HG03457 (cell line): Measurements from ENCODE around the gene ERC1.
"Not testable (repeated sequence)": the region's sequence is repeated elsewhere in the genome, so short reads cannot be mapped to it uniquely, and the experiment has no call there.

Experiments used
- ATAC-seq: cut with Tn5 transposase; IDR thresholded peaks from one replicate; pipeline ENCODE4 v1.9.1; 2021; ENCODE audit warnings: moderate number of reproducible peaks; ENCODE audit not compliant: unreplicated experiment

The ERC1 gene

DNA sequence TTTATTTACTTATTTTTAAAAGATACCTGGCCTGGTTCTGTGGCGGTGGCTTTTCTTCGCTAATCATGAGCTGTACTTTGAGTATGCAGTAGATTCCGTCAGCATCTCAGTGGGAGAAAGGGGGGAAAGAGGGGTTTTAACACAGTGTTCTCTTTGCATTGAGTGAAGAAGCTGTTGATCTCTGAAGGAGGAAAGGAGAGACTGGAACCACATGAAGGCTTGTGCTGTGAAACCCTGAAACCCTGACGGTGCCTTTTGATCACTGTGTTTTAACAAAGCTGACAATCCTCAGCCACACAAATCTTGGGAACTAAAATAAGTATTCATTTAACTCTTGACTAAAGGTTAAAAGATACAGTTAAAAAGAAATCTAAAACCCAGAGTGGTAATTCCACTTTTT, 353.2 kb downstream of the ERC1 start:
- no peak for ATAC-seq

DNA sequence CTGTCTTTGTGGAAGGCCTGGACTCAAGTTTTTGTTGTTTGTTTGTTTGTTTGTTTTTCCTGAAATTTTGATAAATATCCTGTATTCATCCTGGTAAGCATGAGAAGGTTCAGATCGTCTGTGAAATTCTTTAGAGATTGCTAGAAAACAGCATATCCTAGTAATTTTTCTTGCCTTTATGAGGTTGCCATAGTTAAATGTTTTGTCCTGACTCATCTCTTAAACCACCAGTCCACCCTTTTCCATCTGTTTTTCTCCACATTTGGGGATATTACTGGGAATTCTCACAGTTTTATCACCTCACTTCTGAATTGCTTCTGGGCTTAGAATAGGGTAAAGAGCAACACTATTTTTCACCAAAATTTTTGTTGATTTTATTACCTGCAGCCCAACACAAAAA, 355.1 kb downstream of the ERC1 start:
- ATAC-seq: no peak

DNA sequence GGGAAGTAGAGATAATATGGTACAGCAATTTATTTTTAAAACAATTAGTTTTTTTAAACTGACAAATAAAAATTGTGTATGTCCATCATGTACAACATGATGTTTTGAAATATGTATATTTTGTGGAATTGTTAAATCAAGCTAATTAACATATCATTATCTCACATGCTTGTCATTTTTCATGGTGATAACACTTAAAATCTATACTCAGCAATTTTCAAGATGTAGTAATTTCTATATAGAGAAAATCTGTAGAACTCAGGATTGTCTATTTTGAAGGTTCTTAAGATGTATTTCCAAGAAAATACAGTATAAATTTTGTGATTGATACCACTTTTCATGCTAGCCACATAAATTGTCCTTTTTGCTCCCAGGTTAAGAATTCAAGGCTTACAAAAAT, 356.3 kb downstream of the ERC1 start:
- ATAC-seq: no peak

DNA sequence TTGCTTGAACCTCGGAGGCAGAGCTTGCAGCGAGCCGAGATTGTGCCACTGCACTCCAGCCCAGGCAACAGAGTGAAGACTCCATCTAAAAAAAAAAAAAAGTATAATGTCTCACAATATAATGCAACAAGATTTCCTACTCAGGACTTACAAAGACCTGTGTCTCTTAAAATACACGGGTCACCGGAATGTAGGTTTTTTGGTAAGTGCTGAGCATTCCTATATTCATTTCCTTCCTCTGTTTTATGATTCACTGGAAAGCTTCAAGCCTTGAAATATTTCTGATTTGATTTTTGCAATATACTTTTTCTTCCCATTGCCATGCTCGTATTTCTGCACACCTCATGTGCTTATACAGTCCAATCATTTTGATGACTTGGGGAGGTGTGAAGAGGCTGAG, 357.6 kb downstream of the ERC1 start:
- no peak for ATAC-seq

DNA sequence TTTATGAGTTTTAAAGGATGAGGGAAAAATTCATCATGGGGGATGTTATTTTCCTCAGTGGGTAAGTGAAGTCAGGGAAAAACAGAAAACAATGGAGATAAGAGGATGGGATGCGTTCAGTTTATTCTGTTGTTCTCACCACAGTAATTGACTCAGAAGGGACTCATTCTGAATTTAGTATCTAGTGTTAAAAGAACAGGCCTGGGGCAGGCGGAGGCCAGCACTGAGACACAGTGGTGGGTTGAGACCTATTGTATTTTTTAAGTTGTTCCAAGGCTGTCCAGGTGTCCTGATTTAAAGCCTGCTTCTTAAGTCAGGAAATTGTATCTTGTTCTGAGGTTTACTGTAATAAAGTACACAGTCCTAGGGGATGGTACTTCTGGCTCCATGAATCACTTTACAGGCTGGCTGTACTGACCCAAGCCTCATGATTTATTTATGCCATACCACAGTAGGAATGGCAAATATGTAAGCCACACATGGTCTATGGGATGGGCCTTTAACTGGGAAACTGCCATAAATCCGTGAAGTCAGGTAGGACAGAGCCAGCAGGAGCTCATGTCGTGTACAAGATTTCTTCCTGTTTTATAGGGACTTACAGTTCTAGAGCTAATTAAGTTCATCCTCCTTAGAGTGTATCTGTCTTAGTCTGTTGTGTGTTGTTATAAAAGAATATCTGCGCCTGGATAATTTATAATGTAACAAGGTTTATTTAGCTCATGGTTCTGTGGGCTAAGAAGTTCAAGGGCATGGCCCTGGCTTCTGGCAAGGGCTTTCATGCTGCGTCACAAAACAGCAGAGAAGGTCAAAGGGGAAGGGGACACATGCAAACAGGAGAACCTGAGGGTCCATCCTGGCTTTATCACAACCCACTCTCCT, 359.3 kb downstream of the ERC1 start:
- no peak for ATAC-seq

DNA sequence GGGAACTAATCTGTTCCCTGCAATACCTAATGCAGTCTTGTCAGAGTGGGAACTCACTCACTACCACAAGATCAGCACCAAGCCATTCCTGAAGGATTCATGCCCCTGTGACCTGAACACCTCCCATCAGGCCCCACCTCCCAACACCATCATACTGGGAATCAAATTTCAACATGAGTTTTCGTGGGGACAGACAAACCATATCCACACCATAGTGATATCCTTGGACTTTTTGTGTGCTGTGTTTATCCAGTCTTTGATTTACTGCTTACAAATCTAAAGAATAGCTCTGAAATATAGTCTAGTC, 359.9 kb downstream of the ERC1 start:
- ATAC-seq: no peak

DNA sequence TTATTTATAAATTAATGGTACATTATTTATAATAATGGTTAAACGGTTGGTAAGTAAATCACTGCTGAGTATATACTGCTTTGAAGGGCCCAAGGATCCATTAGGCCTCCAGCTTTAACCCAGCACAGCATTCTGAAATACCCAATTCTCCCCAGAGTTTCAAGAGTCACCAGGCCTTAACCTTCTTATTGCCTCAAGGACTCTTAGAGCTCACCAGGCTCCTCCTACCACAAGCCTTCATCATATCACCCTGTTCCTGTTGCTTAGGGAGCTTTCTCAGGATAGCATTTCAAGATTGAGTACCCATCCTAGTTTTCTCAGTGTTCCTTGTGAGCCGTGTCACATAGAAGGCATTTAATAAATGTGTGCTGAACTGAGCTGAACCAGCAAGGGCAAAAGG, 360.9 kb downstream of the ERC1 start:
- ATAC-seq: no peak

DNA sequence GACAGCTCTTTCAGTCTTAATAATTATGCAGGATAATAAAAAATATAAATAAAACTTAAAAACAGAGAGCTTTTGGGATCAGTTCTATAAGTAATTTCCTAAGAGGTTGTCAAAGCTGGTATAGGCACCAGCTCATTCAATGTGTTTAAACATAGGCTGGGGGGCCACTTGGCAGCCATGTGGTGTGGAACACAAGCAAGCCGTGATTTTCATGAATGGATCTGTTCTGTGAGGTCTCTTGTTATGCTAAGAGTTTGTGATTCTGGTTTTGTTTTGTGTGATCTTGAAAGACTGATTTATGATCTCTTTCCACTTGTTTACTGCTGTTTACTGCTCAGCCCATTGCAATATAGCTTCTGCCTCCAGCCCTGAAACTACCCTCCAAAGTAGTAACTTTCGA, 362.4 kb downstream of the ERC1 start:
- no peak for ATAC-seq

DNA sequence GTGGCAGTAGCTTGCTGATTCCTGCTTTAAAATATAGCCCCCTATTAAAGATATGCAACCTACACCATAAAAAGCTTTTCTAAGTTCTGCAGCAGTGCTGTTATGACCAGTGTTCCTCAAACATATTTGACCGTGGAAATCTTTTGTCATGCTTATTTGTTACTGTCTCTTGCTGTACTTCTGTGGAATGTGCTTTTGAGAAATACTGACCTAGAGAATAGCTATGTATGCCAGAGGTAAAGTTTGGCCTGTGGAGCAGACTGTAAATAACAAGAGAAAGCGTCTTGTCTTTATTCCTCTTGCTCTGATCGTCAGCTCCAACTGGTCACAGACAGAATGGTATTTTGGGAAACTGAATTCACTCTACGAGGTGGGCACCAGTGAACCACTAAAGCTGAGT, 364.4 kb downstream of the ERC1 start:
- no peak for ATAC-seq

DNA sequence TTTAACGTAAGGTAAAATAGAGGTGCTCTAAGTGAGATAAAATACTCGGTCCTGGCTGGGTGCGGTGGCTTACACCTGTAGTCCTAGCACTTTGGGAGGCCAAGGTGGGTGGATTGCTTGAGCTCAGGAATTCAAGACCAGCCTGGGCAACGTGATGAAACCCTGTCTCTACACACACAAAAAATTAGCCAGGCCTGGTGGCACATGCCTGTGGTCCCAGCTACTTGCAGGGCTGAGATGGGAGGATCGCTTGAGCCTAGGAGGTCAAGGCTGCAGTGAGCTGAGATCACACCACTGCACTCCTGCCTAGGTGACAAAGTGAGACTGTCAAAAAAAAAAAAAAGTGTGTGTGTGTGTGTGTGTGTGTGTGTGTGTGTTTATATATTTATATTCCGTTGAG, 364.8 kb downstream of the ERC1 start:
- ATAC-seq: not testable (repeated sequence)

DNA sequence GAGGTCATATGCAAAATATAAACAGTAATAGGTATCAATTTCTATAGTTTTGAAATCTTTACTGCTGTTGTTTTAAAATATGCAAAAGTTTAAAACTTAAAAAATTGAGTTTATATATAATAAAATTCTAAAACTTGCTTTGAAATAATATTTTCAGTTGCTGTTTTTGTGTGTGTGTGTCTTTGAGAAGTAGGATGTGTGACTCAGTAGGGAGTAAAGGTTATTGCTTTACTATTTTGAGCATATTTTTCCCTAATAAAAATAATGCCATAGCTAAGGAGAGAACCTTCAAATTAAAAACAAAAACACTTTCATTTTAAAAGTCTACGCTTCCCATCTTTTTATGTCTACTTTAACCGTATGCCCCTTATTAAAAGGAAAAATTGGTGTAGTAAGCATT, 365.3 kb downstream of the ERC1 start:
- ATAC-seq: no peak

DNA sequence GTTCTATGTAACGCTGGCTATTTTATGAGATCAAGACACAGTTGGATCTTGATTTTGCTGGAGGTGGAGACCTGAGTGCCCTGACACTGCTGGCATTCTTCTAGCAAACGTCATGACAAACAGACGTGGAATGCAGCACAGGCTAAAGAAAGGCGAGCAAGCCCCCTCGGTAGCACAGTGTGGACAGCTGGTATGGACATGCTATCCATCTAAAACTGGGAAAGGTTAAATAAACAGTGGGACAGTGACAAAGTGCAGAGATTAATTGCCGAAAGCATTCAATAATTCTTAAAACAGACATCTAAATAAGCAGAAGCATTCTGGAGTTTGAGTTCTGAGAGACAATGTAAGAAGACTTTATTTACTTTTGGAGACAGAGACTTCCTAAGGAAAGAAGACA, 366.1 kb downstream of the ERC1 start:
- no peak for ATAC-seq

DNA sequence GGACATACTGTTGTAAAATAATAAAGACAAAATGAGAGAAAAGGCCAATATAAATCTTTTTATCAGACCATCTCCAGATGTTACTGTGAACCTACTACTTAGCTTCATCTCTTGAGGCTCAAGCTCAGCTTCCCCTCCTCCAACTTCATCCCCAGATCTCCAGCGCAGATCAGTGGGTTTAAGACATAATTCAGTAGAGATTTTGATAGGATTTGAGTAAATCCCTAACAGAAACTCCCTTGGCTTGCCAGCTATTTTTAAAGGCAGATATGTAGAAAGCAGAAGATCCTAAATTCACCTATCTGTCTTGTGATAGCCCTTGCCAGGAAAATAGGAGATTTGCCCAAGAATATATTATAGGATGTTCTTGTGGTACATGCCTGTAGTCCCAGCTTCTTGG, 366.7 kb downstream of the ERC1 start:
- ATAC-seq: no peak

DNA sequence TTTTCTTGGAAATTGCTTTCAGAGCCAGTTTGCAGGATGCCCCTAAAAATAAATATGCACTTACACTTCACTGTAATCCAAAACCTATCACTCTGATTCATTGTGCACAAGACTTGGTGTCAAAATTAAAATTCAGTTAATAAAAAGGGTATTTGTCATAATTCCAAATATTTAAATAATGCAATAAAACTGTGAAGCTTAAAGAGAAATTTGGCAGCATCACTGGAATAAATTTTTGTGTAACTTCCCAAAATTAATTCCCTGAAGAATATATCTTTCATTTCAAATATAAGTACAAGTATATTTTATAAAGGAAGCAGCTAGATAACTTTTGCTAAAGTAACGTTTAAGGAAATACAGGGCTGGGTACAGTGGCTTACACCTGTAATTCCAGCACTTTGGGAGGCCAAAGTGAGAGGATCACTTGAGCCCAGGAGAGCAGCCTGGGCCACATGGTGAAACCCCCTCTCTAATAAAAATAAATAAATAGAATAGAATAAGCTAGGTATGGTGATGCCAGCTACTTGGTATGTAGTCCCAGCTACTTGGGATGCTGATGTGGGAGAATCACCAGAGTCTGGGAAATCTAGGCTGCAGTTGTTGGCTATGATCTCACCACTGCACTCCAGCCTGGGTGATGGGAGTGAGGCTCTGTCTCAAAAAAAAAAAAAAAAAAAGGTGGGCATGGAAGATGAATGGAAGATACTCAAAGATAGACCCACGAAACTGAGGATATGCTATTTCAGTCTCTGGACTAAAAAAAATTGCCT, 369.6 kb downstream of the ERC1 start:
- no peak for ATAC-seq

DNA sequence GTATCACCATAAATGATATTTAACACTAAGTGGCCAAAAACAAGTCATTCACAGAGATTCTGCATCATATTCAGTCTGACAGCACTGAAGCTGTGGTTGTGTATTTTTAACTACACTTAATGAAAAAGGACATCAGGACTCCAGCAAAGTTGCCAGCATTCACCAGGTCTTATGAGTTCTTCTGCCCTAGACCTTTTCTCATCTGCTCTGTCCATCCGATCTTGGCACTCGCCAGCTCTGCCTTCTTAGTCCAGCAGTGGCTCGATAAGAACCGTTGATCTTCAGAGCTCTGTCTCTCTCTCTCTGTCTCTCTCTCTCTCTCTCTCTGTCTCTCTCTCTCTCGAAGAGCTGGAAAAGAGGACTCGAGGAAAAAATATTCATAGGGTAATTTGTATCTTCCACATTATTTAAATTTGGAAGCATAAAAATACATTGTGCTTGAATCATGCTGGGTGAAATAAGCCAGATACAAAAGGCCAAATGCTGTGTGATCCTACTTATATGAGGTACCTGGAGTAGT, 371.2 kb downstream of the ERC1 start:
- ATAC-seq: no peak

DNA sequence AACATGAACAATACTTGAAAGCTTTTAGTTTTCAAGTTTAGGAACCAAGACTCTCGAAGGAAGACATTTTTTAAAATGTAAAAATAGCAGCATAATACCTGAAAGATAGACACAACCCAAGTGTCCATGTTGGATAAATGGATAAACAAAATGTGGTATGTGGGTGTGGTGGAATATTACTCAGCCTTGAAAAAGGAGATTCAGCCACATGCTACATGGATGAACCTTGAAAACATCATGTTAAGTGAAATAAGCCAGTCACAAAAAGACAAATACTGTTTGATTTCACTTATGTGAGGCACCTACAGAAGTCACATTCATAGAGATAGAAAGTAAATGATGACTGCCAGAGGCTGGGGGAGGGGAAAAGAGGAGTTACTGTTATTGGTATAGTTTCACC, 374.7 kb downstream of the ERC1 start:
- no peak for ATAC-seq

DNA sequence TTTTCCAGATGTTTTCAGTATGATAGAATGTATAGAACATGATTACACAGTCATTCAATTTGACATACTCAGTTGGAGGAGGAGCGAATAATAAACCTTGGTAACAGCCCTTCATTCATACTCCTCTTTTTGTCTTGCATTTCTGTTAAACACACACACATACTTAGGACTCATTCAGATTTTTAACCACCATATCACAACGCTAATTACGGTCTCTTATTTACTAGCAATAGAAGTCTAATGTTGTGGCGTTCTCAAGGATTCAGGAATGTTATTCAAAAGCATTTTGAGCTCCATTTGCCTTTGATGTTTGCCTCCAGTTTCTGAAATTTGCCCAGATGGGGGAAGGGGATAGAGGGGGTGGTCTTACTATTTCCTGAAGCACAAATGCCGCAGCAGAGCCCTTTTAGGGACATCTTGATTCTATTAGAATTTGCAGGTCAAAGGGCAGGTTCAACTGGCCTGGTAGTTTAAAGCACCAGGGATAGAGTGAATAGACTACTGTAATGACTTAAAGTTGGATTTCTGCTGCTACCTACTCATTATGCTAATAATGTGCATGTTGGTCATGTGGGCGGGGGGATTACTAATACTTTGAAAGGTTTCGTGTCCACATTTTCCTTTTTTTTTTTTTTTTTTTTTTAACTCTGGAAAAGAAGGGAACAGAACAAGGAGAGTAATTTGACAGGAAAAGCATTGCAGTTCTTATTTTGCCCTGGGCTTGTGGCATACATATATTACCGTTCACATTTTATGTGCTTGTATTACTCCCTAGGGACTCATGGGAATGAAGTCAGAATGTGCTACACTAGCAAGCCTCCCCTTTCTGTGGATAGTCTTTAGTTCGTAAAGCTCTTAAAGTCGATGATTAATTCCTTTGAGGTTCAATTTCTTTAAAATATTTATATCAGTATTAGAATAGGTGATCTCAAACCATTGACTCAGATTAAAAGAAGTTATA, 376.6 kb downstream of the ERC1 start:
- ATAC-seq: no peak

DNA sequence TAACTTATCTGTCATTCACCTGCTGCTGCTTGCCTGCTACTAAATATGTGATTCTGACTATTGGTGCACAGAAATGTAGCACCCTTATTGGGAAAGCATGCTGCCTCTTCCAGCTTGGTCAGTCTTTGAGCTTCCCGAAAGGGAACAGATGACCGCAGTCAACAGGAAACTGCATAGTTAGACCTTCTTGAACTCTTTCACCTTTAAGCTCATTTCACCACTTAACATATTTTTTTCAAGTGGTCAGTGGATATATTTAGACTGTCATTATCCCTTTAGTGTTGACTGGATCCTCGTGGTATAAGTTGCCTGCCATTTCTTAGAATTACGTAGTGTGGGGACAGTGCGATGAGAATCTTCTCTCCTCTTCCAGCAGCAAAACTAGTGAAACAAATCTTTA, 378.4 kb downstream of the ERC1 start:
- no peak for ATAC-seq

DNA sequence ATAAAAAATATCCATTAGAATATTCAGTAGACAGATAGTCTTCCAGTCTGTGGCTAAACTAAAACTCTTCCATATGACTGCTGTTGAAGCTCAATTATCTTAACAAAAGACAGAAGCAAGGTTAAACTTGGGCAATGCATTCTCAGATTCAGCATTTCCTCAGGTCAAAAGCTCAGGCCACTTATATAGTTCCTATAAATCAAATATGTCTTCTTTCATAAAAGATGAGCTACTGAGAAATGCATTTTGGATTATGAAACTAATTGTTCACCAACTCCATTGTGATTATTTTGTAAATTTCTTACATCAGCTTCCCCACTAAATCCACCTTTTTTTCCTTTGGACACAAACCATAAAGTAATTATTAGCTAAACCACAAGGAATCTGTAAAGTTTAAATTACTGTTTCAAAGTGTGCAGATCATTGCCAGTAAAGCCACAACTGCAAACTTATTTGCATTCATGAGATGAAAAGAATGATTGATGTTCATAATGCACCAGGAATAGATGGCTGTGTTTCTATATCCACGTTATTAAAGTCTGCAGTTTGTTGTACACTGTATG, 379.0 kb downstream of the ERC1 start:
- no peak for ATAC-seq

DNA sequence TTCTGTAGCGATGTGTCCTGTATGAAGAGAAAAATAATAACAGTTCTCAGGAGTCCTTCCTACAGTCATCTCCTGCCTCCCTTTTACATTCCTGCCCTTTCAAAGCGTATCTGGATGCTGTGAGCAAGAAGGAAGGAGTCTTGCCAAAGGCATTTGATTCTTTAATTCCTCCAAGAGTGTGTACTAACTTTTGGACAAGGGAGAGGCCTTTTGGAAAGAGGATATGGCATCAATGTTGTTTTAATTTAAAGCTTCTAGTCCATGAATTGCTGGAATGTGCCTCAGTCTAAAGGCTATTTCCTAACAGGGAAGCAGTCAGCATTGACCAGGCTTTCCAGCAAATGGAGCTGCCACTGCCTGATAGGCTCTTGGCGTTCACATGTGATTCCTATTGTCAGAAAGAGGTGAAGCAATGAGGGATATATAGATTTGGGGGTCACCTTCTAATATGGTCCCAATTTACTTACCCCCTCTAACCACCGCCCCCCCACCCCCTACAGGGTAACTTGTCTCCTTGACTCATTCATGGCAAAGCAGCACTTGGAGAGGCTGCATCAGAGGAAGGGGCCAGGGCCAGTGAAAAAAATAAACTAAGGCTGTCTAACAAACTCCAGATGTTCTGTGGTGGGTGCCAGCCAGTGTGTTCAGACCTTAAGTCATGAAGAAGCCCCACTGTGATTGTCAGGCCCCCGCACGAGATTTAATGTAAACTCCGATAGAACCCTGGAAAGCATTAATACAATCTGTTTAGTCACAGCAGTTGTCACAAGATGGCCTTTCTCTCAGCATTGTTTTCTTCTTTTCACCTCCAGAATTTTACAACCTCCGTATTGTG, 383.1 kb downstream of the ERC1 start:
- ATAC-seq: no peak
